NCI-H510A treated with DMSO at 0.1 percent for 48 hours (cell line): ENCODE measurements around the gene WDR54.
A peak's percentile ranks its signal among the peaks of the same experiment; 100 is the strongest.

Experiments
- DNase-seq: peaks from one replicate; lab custom pipeline; 2025; lab: John Stamatoyannopoulos, UW

Gene WDR54, protein sequence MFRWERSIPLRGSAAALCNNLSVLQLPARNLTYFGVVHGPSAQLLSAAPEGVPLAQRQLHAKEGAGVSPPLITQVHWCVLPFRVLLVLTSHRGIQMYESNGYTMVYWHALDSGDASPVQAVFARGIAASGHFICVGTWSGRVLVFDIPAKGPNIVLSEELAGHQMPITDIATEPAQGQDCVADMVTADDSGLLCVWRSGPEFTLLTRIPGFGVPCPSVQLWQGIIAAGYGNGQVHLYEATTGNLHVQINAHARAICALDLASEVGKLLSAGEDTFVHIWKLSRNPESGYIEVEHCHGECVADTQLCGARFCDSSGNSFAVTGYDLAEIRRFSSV

GRCh38 chr2:74421221-74421870 is at the start of gene WDR54, which contains the start of gene C2orf81:
WDR54 (plus strand) TSS chr2:74421730; CDS start chr2:74422154, 424 bp downstream.
C2orf81 (minus strand) TSS chr2:74421619; CDS start chr2:74421560, 59 bp downstream.
- peak; percentile 97 for DNase-seq

DNA sequence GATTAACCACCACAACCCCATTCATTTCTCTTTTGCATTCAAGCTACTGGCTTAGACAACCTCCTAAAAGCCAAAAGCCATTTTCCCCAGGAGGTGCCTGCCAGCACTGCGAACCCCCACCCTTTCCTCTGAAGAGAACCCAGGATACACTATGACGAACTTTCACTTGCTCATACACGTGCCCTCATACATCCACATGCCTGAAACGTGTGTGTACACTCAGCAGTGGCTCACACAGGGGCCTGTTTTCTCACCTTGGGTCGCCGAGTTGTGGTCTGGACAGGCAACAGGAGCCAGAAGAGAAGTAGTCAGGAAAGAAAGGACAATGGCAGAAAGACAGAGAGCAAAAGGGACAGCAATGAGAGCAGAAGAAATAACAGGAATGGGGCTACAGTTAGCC is 48.9 kb upstream of the WDR54 start:
- DNase-seq: no peak

DNA sequence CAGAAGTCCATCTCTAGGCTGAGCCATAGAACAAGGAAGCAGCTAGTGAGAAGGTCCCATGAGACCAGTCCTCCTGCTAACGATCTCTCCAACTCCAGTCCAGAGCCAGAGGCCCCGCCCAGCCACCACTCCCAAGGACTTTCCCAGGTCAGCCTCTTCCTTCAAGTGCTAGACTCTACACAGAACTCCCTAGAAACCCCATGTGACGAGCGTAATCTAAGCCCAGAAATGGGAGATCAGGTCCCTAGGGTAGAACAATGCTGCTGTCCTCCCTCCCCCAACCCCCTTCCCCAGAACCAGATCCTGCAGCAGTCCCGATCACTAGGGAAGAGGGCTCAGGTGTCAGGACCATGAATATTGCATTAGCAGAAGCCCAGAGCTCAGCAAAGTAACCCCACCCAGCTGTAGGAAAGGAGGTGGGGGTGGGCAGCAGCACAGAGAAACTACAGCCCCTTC is 48.3 kb upstream of the WDR54 start:
- peak; percentile 26 for DNase-seq

GRCh38 chr2:74373985-74374384 is 47.5 kb upstream of the WDR54 start:
- peak; percentile 15 for DNase-seq

GRCh38 chr2:74374509-74375205 is 46.9 kb upstream of the WDR54 start:
- peak; percentile 93 for DNase-seq

DNA sequence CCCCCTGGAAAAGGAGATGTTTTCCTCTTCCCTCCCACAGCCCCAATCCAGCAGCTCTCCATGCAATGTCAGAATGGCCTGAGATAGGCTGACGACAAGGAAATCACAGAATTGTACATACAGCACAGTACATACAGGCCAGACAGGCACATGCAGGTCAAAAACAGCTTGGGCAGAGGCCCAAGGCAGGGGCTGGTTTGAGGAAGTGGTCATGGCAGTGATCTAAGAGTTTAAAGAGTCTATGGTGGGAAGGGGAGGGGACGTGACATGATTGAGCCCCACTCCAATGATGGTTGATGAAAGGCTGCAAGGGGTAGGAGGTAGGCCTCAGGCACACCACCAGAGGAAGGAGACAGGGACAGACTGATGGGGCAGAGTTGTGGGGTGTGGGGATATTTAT is 45.7 kb upstream of the WDR54 start:
- no peak for DNase-seq

DNA sequence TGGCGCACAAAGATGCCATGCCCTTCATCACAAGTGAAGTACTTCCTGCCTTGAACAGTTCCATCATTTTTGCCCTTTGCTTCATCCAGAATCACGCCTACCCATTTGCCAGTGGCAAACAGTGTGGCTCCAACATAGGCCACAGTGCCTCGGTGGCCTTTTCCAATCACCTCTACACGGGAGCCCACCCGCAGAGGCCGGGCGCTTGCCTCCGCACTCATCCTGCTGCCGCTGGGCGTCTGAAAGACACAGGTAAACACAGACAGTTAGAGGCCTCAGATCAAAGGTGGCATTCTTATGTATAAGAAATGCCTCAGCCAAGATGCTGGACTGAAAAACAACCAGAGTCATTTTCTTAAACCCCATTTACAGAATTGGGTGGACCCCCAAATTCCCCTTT is 43.5 kb upstream of the WDR54 start:
- no peak for DNase-seq

- peak; percentile 11 for DNase-seq
Measured at GRCh38 chr2:74379851-74380789, 41.4 kb upstream of the WDR54 start, which contains the start of gene DCTN1. DCTN1 (minus strand) TSS chr2:74380311; CDS start chr2:74380037, 274 bp downstream.

DNA sequence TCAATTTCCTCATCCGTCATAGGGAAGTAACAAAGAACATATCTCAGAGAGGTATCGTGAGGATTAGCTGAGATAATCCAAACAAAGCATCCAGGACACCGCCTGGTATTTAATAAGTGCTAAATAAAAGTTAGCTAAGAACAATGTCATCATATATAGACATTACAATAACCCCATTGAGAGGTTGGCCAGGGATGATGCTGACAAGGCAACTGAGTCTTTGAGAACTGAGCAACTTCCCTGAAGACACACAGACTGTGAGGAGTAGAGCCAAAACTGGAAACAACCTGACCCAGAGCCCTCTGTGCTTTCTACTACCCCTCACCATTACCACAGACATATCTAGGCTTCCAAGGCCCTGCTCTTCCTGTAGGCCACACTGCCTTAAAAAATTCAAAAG is 39.8 kb upstream of the WDR54 start:
- DNase-seq: no peak

- DNase-seq: no peak
Measured at GRCh38 chr2:74383254-74383653, 38.3 kb upstream of the WDR54 start.

DNA sequence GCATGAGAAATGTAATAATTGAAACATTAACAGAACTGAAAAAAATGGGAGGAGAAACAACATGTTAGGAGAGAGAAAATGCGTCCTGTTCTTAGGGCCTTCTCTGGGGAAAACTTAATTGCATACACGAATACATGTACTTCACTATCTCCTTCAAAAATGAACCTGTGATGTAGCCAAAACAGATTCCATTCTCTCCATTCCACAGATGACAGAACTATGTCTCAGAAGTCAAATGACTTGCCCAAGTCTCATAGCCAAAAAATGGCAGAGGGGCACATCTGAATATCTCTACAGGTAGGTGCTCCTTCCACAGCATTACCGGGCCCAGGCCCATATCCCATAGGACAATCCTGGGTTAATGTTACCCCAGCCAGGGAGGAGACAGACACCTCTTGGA is 37.5 kb upstream of the WDR54 start:
- no peak for DNase-seq

DNA sequence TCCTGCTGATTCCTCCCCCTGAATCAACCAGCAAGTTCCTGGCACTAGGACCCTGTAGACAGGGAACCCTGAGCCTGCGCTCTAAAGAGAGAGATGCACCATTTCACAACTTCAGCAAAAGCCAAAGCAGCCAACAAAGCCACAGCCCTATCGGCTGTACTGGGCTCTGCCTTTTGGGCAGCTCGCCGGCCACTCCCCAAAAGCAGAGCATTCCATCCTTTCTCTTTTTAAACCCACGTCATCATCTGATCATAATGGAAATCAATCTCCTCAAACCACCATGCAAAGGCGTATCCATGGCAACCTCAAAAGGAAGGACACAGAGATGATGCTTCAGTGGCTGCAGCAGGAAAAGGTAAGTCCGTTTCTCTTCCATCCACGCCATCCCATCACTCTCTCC is 36.1 kb upstream of the WDR54 start:
- no peak for DNase-seq

DNA sequence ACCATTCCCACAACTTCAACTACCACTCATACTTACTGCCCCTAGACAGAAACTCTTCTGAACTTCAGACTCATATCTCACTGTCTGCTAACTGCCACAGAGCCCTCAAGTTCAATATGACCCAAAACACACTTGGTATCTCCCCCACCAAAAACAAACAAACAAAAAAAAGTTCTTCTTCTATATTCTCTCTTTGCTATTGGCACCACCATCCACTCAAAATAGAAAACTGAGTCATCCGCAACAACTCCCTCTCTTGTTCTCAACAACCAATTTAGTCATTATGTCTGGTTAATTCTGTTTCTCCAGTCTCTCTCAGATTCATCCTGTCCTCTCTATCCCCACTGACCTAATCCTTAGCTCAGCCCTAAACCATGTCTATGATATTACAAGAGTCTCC is 34.2 kb upstream of the WDR54 start:
- DNase-seq: no peak

DNA sequence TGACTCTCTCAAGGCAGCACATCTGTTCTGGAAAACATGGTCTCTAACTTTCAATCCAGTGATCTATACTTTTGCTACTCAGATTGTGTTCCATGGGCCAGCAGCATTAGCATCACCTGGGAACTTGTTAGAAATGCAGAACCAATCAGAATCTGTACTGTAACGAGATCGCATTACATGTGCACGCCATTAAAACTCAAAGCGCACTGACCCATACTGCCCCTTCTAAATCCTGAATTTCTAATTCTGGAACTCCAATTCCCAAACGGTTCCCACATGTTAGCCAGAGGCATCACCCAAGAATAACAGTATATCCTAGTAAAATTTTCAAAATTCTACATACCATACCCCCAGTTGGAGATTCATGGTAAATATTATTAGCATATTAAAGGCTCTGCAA is 30.9 kb upstream of the WDR54 start:
- DNase-seq: peak; percentile 5

DNA sequence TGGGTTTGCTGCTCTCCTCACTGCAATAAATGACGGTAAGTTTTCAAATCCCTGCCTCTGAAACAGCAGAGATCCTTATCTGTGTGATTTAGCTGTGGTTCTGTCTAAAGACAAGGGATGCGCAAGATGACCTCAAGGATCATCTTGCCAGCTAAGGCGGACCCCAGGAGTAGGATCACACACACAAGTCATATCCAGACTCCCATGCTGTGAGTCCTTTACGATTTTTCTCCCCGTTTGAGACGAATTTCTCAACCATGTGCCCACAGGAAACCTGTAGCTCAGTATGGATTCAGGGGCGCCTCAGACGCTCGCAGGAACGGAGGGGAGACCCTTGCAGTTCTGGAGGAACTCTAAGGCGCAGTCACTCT is 30.3 kb upstream of the WDR54 start:
- peak; percentile 23 for DNase-seq

DNA sequence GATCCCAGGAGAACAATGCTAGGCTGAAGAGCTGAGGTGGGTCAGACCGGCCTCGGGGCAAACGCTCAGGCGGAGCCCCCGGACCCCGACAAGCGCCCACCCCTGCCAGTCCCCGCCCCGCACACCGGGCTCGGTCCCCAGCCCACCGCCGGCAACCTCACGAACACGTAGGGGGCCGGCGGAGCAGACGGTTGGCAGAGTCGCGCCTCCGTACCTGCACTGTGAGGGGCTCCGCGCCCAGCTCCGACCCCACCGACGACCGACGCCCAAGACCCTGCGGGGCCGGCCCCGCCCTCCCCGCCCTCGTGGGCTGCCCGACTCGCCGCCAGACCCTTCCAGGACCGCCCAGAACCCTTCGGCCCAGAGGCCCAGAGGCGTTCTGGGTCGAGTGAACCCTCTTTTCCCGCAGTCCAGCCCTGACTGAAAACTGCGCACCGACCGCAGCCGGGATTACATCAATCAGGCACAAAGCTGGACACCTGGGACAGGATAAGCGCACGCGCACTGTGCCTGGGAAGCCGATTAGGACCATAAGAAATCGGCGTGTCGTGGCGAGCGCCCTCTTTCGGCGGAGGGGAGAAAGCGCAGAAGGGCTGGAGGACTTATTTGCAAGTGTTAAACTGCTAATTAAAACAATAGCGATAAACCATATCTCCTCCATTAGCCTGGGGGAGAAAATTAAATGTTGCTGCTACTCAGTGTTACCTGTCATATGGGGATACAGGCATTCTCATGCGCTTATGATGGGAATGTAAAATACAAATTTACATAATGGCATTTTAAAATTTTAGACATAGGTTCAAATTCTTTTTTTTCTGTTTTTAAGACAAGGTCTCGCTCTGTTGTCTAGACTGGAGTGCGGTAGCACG is 29.7 kb upstream of the WDR54 start:
- DNase-seq: peak; percentile 93

- no peak for DNase-seq
Measured at GRCh38 chr2:74392449-74392743, 29.1 kb upstream of the WDR54 start.

- DNase-seq: no peak
Measured at GRCh38 chr2:74393525-74393924, 28.0 kb upstream of the WDR54 start.

DNA sequence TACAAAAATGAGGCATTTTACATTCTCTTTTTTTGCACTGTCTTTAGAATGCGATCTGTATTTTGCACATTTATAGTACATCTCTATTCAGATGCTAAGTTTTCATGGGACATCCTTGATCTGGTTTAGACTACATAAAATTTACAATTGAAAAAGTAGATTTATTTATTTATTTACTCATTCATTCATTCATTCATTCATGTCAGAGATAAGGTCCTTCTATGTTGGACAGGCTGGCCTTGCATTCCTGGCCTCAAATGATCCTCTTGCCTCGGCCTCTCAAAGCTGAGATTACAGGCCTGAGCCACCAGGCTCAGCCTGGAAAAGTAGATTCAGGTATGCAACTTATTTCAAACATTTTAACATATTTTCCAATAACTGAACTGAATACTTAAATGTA is 25.4 kb upstream of the WDR54 start:
- no peak for DNase-seq

- DNase-seq: peak; percentile 40
Measured at GRCh38 chr2:74399785-74400184, 21.7 kb upstream of the WDR54 start.

GRCh38 chr2:74401891-74402290 is 19.6 kb upstream of the WDR54 start:
- DNase-seq: no peak
